GM19240 (cell line): Measurements from ENCODE around the gene ZNF81.
"Not testable (repeated sequence)": the region's sequence is repeated elsewhere in the genome, so short reads cannot be mapped to it uniquely, and the experiment has no call there.

Source experiments
- DNase-seq: peaks from one replicate; pipeline ENCODE4 v3.0.0; 2011; ENCODE audit warnings: low spot score; ENCODE audit not compliant: insufficient read length

Gene ZNF81

DNA sequence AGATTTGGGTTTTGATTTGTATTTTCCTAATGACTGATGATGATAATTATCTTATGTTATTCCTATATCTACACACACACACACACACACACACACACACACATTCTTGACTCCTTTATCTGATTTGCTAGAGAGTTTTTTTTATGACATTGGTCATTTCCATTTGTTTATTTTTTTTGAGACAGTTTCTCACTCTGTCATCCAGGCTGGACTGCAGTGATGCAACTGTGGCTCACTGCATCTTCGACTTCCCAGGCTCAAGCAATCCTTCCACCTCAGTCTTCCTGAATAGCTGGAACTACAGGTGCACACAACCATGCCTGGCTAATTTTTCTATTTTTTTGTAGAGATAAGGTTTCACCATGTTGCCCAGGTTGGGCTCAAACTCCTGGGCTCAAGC, 6.7 kb downstream of the ZNF81 start:
- no peak for DNase-seq

DNA sequence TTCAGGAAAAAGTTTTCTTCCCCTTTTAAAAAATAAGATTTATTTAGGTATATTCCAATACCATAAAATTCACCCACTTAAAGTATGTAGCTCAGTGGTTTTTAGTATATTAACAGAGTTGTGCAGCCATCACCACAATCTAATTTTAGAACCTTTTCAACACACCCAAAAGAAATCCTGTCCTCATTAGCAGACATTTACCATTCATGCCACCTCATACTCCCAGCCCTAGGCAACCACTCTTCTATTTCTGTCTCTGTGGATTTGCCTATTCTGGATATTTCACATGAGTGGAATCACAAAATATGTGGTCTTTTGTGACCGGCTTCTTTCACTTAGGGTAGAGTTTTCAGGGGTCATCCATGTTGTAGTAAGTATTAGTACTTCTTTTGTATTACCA, 7.4 kb downstream of the ZNF81 start:
- no peak for DNase-seq

DNA sequence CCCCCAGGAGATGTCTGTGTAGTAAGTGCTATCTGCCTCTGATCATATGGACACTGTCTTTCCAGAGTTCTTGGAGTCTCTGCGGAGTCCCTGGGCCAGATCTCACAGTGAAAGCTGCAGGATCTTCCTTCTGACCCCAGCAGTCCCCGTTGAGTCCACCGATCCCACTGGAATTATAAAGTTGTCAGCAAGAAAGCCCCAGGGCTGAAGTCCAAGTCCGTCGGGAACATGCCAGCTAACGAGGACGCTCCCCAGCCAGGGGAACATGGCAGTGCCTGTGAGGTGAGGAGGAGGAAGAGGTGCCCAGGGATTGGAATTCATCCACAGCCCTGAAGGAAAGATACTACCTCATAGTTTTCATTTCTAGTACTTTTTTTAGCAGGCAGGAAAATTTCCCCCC, 9.3 kb downstream of the ZNF81 start:
- DNase-seq, result no peak

DNA sequence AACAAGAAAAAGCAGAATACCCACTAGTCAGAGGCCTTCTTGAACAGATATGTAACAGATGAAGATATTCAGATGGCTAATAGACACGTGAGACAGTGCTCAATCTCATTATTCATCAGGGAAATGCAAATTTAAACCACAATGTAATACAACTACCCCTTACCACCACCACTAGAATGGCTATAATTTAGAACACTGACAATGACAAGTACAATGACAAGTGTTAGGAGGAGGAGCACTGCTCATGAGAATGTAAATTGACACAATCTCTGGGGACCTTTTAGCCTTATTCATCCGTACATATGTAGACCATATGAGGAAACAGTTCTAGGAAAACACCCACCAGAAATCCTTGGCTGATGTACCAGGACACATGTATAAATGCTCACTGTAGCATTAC, 13.1 kb downstream of the ZNF81 start:
- DNase-seq, result no peak

DNA sequence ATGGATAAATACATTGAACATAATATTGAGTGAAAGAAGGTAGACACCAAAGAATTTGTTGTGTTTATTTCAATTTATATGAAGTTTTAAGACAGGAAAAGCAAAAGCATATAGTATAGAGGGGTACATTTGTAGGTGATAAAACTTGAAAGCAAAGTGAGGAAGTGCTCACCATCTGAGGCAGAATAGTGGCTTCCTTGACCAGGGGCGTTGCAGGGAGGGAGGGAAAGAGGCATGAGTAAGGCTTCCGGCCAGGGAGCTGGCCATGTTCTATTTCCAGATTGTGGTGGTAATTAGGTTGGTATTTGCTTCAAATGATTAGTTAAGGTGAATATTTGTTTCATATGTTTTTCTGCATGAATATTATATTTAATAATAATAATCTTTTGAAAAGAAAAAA, 13.7 kb downstream of the ZNF81 start:
- DNase-seq, result not testable (repeated sequence)

DNA sequence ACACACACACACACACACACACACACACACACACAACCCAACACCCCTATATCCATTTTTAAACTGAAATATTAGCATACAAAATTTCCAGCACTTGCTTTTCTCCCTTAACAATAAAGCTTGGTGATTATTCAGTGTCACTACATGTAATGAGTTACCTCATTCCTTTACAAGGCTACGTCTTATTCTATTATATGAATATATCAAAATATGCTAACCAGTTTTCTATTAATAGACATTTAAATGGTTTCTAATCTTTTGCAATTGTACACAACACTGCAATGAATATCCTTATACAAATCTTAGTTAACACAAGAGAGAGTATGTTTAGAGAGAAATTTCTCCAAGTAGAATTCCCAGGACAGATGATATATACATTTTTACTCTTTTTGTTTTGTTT, 14.2 kb downstream of the ZNF81 start:
- DNase-seq, result no peak

DNA sequence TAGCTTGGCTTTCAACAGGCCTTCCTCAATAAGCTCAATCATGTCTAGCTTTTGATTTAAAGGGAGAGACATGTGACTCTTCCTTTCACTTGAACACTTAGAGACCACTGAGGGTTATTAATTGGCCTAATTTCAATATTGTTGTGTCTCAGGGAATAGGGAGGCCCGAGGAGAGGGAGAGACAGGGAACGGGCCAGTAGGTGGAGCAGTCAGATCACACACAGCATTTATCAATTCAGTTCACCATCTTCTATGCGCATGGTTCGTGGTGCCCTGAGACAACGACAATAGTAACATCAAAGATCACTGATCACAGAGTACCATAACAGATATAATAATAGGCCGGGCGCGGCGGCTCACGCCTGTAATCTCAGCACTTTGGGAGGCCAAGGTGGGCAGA, 17.8 kb downstream of the ZNF81 start:
- DNase-seq, result no peak

DNA sequence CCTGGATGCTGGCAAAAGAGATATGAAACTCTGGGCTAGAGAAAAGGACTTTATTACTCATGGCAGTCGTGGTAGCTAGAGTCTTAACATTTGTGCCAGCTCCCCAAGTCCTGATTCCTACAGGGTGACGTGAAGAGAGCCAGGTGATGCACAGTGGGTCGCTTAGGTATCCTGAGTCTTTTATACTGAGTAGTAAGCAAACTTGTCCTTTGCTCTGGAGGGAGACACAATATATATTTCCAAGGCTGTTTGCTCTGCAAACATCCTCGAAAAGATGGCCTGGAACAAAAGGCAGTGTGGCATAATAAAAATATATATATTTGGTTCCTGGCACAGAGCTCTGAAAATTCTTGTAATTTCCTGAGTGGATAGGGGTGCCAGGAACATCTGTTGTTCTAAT, 23.0 kb downstream of the ZNF81 start:
- no peak for DNase-seq

DNA sequence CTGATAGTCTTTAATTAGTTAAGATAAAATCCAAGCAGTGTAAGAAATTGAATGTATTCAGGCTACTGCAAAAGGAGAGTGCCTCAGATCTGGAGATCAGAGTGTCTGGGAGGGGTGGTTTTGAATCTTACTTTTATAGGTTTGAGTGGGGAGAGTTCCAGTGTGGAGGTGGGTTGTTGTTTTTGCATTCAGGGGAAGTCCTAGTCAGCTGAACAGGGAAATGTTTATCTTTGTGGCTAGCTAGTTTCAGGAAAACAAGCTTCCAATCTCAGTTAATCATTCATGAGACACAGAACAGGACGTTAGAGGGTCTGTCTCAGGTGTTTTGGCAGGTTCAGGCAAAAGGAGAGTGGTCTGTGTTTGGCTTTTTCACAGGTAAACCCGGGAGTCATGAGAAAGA, 26.0 kb downstream of the ZNF81 start:
- no peak for DNase-seq

DNA sequence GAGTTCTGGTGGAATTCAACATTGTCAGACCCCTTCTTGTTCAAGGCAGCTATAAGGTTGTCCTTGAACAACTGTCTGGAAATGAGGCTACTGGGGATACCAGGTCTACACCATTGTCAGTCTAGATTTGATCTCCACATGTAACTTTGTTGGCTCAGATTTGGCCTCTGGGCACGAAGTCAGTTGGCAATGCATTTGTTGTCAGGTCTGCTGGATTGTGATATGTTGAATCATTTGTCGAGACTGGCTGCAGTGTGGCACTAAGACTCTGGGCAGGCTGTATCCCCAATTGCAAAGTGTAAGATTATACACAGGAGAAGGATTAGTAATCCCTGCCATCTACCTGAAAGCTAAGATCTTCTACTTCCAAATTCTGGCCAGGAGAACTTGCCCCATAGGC, 26.5 kb downstream of the ZNF81 start:
- no peak for DNase-seq

DNA sequence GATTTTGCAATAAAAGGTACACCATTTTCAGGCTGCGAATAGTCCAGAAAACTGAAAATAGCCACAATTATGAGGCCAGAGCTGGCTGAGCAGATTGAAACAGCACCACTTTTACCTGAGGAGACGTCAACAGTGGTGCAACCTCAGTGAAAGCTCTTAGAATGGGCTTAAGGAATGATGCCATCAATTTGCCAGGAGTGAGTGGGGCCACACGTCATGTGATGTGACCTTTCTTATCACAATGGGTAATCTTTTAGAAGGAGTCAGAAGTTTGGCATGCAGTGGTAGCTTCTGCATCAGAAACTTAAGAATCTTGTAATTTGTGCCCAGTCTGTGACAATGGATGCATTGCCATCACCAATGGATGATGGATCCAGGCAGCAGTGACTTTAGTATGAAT, 27.6 kb downstream of the ZNF81 start:
- DNase-seq, result no peak

DNA sequence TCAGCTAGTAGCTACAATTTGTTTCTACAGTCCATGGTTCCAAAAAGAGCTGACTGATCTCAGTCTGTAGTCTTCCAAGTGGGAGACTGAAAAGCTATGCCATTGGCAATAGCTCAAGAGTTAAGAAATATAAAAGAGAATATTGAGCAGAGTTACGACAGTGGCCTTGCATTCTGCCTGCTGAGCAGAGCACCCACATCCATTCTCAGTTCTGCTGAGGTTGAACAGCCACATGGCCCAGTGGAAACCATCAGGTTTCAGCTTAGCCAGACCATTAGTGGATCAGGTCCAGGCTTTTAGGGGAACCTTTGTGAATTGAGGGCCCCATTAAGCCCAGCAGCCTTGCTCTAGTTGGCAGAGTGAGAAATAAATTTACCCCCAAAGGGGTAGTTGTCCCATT, 28.1 kb downstream of the ZNF81 start:
- DNase-seq, result no peak

DNA sequence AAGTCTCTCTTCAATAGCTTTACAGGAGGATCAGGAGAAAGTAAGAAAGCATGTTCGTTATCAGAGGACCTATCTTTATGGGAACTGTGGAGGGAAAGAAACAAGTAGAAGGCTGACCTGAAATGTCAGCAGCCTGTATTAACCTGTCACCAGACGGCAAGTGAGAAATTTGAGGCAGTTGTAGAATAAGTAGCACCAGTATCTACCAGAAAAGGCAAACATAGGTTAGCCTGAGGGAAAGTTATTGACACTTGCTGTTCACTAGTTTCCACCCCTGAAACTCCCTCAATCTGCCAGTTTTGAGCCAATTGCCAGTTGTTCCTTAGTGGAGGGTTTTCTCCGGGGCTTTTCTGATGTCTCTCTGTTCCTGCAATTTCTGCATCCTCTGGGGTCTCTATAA, 36.4 kb downstream of the ZNF81 start:
- no peak for DNase-seq

DNA sequence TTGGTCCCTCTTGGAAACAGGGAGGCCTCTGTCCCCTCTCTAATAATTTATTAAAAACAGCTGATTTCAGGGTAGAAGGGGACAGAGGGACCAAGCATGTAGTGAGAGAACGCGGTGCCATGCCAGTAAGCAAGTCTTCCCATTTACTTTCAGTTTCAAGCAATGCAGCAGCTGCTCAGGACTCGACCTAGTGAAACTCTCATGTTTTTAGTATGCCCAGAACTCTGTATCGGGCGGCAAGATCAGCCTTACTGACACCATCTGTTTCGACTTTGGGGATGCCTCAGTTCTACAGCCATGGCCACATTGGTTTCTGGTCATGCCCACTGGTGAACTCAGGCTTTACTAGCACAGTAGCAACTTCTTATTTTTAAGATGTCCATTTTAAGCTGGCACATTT, 40.6 kb downstream of the ZNF81 start:
- no peak for DNase-seq

DNA sequence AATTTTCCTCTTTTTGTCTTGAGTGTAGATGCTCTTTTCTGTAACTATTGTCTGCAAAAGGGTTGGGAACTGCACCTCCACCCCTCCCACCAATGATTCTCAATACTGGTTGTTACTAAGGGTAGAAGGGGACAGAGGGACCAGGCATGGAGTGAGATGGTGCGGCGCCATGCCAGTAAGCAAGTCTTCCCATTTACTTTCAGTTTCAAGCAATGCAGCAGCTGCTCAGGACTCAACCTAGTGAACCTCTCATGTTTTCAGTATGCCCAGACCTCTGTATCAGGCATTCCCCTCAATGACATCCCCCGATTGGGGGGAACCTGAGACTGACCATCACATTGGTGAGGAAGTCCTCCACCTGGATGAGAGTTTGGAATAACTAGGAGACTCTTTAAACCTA, 41.5 kb downstream of the ZNF81 start:
- DNase-seq, result no peak

DNA sequence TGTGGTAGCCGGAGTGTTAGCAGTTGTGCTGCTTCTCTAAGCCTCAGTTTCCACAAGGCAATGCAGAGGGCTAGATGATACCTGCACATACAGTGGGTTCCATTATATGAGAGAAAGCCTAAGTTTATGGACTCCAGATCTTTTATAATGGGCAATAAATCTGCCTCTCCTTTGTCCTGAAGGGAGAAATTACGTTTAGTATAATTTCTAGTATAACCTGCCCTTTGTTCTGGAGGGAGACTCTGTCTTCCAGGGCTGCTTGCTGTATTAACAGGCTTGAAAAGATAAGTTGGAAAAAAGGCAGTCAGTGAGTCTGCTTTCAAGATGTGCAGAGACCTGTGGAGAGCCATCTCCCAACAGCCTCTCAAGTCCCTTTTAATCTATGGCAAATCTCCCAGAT, 42.8 kb downstream of the ZNF81 start:
- DNase-seq, result no peak

DNA sequence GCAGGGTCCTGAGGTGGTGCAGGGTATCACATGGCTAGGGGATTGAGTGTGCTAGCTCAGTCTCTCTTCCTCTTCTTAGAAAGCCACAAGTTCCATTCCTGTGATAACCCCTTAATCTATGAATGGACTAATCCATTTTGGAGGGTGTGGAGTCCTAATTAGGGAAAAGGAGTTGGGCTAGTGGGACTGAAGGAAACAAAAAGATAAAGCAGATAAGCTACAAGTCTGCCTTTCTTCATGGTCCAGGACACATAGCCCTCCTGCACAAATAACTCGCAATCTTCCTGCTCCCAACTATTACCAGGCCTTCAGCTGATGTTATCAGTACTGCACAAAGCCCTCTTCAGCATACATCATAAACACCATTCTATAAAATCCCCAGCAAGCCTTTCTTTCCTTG, 44.2 kb downstream of the ZNF81 start:
- no peak for DNase-seq

DNA sequence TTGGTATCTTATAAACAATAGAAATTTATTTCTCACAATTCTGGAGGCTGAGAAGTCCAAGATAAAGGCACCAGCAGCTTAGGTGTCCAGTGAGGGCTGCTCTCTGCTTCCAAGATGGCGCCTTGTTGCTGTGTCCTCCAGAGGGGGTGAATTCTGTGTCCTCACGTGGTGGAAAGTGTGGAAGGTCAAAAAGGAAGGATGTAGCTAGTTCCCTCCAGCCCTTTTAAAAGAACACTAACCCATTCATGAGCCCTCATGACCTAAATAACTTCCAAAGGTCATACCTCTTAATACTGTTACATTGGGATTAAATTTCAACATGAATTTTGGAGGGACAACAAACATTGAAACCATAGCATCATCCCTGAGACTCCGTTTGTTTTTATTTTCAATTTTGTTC, 48.8 kb downstream of the ZNF81 start:
- no peak for DNase-seq

DNA sequence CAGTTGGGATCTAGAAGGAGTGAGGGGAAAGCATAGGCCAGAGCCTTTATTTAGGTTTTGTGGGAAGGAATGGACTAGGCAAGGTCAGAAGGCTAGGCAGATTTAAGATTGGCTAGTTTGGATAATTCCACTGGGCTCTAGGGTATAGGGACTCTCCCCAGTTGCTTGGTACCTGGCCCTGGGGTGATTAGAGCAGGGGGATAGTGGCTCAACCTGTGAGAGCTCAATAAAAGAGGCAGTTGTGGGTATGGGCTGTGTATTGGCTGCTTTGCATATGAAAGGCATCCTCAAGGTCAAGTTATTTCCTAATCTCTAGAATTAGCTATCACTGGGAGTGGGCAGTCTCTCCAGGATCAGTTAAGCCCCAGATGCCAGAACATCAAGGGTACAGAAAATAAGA, 61.3 kb downstream of the ZNF81 start:
- no peak for DNase-seq

DNA sequence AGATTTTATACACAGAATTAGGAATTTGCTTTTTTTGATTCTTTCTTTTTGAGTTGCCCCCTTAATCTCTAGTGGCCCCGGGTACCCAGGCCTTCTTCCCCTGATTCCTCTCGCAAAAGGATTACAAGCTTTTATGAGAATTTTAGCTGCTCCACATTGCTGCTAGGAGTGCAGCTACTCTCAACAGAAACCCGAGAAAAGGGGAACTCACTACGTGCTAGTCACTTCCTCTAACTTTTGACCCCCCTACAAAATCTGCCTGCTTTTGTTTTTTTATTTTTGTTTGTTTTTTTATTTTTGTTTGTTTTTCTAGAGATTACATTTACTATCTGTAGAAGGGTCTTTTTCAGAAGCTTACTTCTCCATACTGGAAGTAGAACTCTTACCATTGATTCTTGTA, 64.1 kb downstream of the ZNF81 start:
- no peak for DNase-seq

DNA sequence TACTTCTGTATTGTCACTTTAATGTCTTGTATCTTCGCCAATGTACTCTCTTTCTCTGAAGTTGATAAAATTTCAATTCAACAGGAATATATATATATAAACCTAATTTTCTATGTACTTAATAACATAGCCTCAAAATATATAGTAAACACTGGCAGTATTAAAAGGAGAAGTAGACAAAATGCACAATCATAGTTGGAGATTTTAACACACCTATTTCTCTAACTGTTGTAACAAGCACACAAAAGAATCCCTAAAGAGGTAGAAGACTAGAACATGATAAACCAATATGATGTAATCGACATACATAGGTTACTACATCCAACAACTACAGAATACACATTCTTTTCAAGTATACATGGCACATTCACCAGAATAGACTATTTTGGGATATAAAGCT, 65.5 kb downstream of the ZNF81 start:
- DNase-seq, result no peak

DNA sequence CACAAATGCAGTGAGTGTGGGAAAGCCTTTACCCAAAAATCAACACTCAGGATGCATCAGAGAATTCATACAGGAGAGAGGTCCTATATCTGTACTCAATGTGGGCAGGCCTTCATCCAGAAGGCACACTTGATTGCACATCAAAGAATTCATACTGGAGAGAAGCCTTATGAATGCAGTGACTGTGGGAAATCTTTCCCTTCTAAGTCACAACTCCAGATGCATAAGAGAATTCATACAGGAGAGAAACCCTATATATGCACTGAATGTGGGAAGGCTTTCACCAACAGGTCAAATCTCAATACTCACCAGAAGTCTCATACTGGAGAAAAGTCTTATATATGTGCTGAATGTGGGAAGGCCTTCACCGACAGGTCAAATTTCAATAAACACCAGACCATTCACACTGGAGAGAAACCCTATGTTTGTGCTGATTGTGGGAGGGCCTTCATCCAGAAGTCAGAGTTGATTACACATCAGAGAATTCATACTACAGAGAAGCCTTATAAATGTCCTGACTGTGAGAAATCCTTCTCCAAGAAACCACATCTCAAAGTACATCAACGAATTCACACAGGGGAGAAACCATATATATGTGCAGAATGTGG, 79.3 kb downstream of the ZNF81 start:
- DNase-seq, result no peak

DNA sequence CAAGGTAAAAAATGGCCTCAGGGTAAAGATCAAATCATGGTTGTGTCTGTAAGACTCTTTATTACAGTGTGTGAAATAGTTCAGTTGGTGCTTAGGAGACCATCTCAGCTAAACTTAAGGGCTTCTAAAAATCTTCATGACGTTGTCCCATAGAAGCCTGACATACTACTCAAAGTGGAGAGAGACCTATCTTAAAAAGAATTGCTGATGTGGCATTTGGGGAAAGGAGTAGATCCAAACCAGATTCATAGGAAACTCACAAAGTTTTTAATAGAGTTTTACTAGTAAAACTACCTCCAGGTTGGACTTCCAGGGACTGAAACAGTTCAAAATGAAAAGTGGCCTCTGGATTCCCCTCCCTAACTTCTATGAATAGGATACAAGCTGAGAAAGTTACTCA, 81.6 kb downstream of the ZNF81 start:
- DNase-seq, result no peak

DNA sequence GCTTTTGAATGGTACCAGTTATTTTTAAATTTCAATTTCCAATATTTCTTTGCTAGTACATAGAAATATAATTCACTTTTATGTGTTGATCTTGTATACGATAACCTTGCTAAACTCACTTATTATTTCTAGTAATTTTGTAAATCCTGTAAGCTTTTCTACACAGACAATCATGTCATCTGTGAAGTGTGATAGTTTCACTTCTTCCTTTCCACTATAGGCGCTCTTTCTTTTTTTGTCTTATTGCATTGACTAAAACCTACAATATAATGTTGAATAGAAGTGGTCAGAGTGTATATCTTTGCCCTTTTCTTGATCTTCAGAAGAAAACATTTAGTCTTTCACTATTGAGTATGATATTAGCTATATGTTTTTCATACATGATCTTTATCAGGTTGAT, 90.5 kb downstream of the ZNF81 start:
- no peak for DNase-seq
